Ureter (tissue), 1 donor: ENCODE measurements around the gene SPCS3. TPM values are rescaled to one million over a fixed set of nuclear protein-coding genes. Genes with fewer than 3 reads are reported as not detected.
"Not testable (repeated sequence)": the region's sequence is repeated elsewhere in the genome, so short reads cannot be mapped to it uniquely, and the experiment has no call there.

Source experiments
- DNase-seq: peaks from one replicate; pipeline ENCODE4 v3.0.0-alpha.2; 2020; ENCODE audit warnings: low spot score
- total RNA-seq: library from RNA; stranded (reverse); gene quantifications from one replicate; pipeline ENCODE4 v1.2.4, GENCODE V29; 2023
- donor health status: DM: yes; HTN: yes; CAD: no.

The SPCS3 gene
- total RNA-seq, 1 donor from 2014 or later = 122 TPM

GRCh38 chr4:176306837-176307665, 12.7 kb upstream of the SPCS3 start:
- DNase-seq = no peak

DNA sequence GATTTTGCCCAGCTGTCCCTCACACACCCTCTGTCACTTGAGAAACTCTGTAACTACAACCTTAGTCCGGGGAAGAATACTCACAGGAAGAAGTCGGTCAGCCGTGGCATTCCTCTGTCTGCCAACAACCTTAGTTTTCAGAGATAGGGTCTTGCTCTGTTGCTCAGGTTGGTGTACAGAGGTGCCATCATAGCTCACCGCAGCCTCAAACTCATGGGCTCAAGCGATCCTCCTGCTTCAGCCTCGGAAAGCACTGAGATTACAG, 12.2 kb upstream of the SPCS3 start:
- no peak for DNase-seq

DNA sequence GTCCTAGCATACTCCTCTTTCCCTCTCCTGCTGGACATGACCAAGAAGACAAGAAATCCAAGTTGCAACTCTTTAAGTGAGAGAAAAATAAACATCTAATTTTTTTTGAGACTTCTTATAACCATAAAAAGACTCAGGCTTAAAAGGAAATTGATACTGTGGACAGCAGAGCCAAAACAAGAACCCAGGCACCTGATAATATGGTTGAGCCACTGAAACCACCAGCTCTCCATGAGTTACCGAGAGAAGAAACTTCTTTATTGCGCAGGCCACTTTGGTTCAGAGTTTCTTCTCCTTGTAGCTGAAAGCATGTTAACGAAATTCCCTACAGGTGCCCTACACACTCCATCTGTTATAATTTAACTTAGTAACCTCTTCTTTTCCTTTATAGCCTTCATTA, 11.3 kb upstream of the SPCS3 start:
- DNase-seq = no peak

- no peak for DNase-seq
Observed at GRCh38 chr4:176309046-176309445, 10.7 kb upstream of the SPCS3 start.

DNA sequence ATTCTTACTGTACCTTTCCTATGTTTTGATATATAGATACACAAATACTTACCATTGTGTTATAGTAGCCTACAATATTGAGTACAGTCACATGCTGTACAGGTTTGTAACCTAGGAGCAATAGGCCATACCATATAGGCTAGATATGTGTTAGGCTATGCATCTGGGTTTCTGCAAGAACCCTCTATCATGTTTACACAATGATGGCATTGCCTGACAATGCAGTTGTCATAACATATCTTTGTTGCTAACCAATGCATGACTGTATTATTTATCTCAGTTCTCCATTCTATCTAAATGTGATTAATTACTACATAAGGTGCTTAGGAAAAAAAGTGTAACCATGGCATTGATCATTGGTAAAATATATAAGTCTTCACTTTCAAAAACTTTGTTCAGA, 10.0 kb upstream of the SPCS3 start:
- no peak for DNase-seq

- DNase-seq = no peak
Observed at GRCh38 chr4:176313596-176314336, 6.0 kb upstream of the SPCS3 start.

DNA sequence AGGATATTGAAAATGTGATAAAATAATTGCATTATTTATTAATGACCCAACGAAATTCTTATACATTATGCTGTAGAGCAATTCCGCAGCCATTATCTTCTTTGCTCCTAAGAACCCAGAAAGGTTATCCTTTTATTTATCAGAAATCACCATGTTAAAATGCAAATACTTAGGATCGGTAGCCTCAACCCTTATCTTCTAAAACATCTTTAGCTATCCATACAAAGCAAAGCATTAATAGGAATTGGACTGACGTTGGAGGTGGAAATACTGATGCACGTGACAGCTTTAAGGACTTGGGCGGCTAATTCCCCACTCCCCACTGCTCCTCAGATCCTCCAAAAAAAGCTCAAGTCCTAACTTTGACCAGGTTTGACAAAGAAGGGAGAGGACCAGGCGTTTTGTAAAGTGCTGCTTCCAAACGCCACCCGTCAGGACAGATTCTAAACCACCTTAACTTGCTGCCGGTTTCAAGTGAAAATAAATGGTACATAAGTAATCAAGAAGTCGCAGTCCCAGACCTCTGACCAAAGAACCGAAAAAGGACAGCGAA, 539 bp upstream of the SPCS3 start:
- DNase-seq = no peak

GRCh38 chr4:176320340-176320975, 692 bp downstream of the SPCS3 start:
- DNase-seq = peak; percentile 92

GRCh38 chr4:176320976-176321361, 1.2 kb downstream of the SPCS3 start:
- no peak for DNase-seq

DNA sequence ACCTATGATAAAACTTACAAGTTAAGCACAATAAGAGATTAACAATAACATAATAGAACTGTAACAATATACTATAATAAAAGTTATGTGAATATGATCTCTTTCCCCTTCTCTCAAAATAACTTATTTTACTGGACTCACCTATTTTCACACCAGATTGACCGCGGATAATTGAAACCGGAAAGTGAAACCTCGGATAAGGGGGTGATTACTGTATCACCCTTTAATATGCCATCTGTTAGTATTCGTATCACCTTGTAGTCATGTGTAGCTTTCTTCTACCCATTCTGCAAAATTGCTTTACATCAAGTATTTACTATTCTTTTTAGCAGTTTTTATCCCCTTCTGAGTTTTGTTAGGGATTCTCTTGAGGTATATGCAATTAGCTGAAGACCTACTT, 1.8 kb downstream of the SPCS3 start:
- no peak for DNase-seq

DNA sequence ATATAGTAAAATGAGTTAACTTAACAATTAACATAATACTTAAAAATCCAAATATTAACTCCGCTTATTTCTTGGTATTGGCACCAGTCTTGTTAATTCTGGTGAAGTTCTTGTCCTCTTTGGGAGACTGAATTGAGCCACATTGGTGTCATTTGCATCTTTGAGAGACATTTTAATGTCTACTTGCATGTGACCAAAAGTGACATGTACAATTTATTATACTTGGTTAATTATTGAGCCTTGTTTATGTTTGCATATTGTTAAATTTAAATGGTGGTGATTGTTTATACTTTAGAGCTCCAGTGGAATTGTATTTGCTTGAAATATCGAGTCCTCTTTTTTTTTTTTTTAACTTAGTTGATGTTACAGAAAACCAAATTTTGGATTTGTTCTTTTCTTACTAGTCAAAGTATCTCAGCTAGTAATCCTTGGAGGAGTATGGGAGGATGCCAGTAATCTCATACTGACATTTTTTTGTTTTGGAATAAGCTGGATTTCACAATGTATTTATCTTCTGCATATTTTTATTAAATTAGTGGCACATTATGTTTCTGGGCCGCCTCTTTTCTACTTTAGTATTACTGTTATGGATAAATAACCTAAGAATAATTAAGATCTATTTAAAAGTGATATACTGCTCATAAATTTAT, 3.9 kb downstream of the SPCS3 start:
- DNase-seq = no peak

GRCh38 chr4:176324876-176325275, 5.1 kb downstream of the SPCS3 start:
- not testable (repeated sequence) for DNase-seq

DNA sequence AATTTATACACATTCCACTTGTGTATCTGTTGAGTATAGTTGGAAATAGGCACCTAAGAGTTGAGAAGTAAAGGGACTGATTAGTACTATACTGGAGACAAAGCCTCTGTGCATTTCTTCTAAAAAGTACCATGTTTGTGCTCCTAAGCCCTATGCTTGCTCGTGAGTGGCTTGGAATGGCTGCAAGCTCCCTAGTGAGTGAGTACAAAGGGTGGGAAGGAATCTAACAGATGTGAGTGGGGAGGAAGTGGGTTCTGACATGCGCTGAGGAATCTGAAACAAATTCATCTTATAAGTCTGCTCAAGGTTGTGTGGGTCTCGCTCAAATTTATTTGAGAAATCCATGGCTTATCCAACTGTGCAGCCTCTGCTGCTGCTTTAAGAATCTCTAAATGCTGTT, 13.3 kb downstream of the SPCS3 start:
- no peak for DNase-seq

DNA sequence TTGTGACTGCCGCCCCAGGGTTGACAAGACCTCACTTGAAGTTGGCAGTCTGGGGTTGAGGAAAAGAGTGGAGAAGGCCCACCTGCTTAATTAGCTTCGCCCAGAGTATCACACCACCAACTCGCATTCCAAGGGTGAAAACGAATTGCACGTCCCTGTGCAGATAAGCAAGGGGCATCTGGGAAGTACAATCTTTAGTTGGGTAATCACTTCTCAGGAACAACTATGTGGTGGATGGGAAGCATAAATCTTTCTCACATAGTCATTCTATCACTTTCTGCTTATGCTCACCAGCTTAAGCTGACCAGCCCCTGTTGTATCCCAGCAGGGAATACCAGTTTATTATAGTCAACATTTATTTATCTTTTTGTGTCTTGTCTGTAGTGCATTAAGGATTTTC, 14.3 kb downstream of the SPCS3 start:
- no peak for DNase-seq

GRCh38 chr4:176335421-176335820, 15.7 kb downstream of the SPCS3 start:
- no peak for DNase-seq

DNA sequence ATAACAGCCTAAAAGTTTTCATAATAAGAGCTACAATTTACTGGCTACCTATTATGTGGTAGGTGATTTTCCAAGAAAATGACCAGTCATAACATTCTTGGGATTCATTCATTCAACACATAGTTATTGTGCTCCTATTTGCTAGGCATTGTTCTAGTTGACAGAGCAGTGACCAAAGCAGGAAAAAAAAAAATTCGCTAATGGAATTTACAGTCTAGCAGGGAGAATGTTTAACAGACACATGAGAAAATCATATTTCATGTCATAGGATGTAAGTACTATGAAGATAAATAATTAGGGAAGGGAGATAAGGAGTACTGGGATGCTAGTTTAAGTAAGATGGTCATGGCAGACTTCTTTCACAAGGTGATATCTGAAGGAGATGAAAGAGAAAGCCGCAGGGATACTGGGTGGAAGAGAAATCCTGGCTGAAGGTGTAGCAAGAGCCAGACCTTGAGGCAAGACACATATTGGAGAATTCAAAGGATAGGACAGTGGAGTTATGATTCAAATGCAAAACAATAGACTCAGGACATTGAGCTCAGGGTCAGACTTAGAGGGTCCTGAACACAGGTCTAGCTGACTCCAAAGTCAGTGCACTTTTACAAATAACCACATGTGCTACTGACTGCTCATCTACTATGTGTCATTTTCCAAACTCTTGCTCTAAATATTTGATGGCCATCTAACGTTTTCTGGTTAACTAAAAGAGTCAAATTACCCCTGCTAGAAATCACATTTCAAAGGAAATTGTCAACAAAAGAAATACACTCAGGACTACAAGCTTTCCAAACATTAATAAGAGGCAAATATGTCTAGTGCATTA, 20.4 kb downstream of the SPCS3 start:
- no peak for DNase-seq

GRCh38 chr4:176340871-176341685, 21.3 kb downstream of the SPCS3 start:
- DNase-seq = no peak

DNA sequence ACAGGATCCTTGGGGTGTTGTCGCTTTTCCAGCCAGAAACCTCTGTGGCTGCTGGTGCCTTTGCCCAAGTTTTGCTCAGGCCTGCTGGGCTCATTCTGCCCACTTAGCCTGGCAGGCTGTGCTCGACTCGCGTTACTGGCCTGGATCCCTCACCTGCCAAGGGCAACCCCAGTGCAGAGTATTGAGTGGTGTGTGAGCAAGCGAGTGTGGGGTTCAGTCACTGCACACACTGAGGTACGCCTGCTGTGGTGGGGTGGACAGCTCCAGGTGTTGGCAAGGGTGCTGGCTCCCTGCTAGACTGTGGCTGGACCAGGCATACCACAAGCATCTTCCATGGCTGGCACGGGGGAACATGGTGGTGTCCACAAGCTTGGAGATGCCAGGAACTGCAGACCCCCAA, 22.6 kb downstream of the SPCS3 start:
- DNase-seq = no peak

GRCh38 chr4:176343286-176343685, 23.5 kb downstream of the SPCS3 start:
- no peak for DNase-seq

GRCh38 chr4:176345346-176345745, 25.6 kb downstream of the SPCS3 start:
- DNase-seq = not testable (repeated sequence)
